HL-60 (cell line): ENCODE measurements around the gene SYVN1.
"Not testable (repeated sequence)": the region's sequence is repeated elsewhere in the genome, so short reads cannot be mapped to it uniquely, and the experiment has no call there.

Source experiments
- DNase-seq, 2 experiments: peaks; one replicate each; pipeline ENCODE4 v3.0.0-alpha.2; 2010 to 2020; ENCODE audit warnings: low read depth in 1 of 2, low spot score in 1 of 2
- H3K27ac ChIP-seq: fragments of 250-450 bp; sonication (Bioruptor Pico); replicated peaks from 2 replicates; pipeline ENCODE4 v1.5.1; 2020; ENCODE audit warnings: mild to moderate bottlenecking, moderate library complexity
- H3K27me3 ChIP-seq: fragments of 250-450 bp; sonication (Bioruptor Pico); 2 replicates; pipeline ENCODE4 v1.5.1; 2021; ENCODE audit warnings: mild to moderate bottlenecking, moderate library complexity; ENCODE audit not compliant: insufficient read depth, poor library complexity, severe bottlenecking
- H3K4me3 ChIP-seq: replicated peaks from 2 replicates; pipeline ENCODE4 v1.5.1; 2011; ENCODE audit warnings: mild to moderate bottlenecking, control low read depth, low read length; ENCODE audit not compliant: insufficient read depth
- CTCF ChIP-seq: IDR thresholded peaks from one replicate; pipeline ENCODE4 v1.5.1; 2011; ENCODE audit warnings: low read length, control low read depth, inconsistent platforms; ENCODE audit not compliant: insufficient read depth
- GABPA ChIP-seq: IDR thresholded peaks from 2 replicates; pipeline ENCODE4 v1.6.1; 2012; ENCODE audit warnings: low read depth
- POLR2AphosphoS5 ChIP-seq: IDR thresholded peaks from 2 replicates; pipeline ENCODE4 v1.6.1; 2012; ENCODE audit warnings: low read depth
- SPI1 ChIP-seq: IDR thresholded peaks from 2 replicates; pipeline ENCODE4 v1.6.1; 2012; ENCODE audit warnings: low read depth, mild to moderate bottlenecking, borderline replicate concordance
- TF ChIP-seq, protein P1 (sequence below): IDR thresholded peaks from 2 replicates; pipeline ENCODE4 v1.6.1; 2012; ENCODE audit warnings: low read depth; ENCODE audit not compliant: insufficient replicate concordance

The SYVN1 gene

GRCh38 chr11:65150509-65151299, 16.4 kb upstream of the SYVN1 start:
- peak; percentile 90 to 96 for DNase-seq
- Histone ChIP-seq H3K27me3 (no peaks in the 10 kb centered on the region), H3K27ac (peak overlapping the region; percentile 89), H3K4me3 (no peak overlapping the region)
- TF ChIP-seq, protein P1, sequence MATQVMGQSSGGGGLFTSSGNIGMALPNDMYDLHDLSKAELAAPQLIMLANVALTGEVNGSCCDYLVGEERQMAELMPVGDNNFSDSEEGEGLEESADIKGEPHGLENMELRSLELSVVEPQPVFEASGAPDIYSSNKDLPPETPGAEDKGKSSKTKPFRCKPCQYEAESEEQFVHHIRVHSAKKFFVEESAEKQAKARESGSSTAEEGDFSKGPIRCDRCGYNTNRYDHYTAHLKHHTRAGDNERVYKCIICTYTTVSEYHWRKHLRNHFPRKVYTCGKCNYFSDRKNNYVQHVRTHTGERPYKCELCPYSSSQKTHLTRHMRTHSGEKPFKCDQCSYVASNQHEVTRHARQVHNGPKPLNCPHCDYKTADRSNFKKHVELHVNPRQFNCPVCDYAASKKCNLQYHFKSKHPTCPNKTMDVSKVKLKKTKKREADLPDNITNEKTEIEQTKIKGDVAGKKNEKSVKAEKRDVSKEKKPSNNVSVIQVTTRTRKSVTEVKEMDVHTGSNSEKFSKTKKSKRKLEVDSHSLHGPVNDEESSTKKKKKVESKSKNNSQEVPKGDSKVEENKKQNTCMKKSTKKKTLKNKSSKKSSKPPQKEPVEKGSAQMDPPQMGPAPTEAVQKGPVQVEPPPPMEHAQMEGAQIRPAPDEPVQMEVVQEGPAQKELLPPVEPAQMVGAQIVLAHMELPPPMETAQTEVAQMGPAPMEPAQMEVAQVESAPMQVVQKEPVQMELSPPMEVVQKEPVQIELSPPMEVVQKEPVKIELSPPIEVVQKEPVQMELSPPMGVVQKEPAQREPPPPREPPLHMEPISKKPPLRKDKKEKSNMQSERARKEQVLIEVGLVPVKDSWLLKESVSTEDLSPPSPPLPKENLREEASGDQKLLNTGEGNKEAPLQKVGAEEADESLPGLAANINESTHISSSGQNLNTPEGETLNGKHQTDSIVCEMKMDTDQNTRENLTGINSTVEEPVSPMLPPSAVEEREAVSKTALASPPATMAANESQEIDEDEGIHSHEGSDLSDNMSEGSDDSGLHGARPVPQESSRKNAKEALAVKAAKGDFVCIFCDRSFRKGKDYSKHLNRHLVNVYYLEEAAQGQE: no peak
- TF ChIP-seq POLR2AphosphoS5: peak; percentile 78

- not testable (repeated sequence) for DNase-seq, H3K27me3 ChIP-seq, H3K4me3 ChIP-seq
- peak overlapping the region; percentile 89 for H3K27ac ChIP-seq
Measured at GRCh38 chr11:65150131-65150508, 15.8 kb upstream of the SYVN1 start.

DNA sequence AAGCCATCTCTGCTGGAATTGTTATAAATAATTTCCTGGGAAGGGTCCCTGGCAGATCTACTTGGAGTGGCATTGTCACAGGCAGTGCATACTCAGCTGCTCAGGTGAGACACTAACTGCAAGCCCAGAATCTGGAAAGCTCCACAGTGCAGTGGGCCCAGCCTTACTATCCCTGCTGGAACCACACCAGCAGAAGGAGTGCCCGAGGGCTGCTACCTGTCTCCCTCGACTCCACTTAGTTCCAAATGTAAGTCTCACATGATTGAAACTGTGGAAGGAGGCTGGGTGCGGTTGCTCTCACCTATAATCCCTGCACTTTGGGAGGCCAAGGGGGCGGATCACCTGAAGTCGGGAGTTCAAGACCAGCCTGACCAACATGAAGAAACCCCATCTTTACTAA, 14.3 kb upstream of the SYVN1 start:
- no peak overlapping the region for H3K27ac ChIP-seq
- H3K4me3 ChIP-seq: no peak overlapping the region

DNA sequence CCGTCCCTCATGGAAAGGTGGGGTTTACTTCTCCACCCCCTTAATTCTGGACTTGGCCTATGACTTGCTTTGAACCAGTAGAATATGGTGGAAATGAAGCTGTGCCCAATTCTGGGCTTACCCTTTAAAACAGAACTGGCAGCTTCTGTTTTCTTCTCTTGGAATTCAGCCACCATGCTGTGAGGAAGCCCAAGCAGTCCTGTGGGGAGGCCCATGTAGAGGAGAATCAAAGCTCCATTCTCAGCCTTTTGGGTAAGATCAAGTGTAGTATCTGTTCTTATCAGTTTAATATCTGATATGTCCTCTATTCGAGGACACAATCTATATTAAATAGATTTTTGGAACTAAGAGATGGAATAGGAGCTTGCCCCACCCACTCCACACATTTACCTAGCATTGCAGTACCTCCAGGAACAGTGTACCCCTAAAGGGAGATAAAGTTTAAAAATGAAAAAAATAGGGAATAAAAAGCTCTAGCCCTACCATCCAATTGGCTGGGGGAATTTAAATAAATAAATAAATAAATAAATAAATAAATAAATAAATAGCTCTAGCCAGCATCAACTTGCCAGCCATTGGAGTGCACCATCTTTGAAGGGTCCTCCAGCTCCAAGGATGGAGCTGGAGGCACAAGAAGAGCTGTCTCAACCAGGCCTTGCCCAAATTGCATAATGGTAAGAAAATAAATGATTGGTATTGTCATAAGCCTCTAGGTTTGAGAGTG, 13.2 kb upstream of the SYVN1 start:
- DNase-seq: no peak
- no peak overlapping the region for H3K4me3 ChIP-seq
- no peaks in the 10 kb centered on the region for H3K27me3 ChIP-seq
- TF ChIP-seq GABPA (no peak), POLR2AphosphoS5 (no peak), CTCF (no peak), SPI1 (no peak)
- TF ChIP-seq, protein P1: no peak
- no peak overlapping the region for H3K27ac ChIP-seq

More for the DNA sequence above, 14.3 kb upstream of the SYVN1 start:
- no peak for DNase-seq
- no peak for TF ChIP-seq SPI1
- no peak for TF ChIP-seq POLR2AphosphoS5
- TF ChIP-seq CTCF: no peak
- no peak for TF ChIP-seq GABPA
- TF ChIP-seq, protein P1: no peak
- no peaks in the 10 kb centered on the region for H3K27me3 ChIP-seq
